ENCODE data around the gene MGP. TPM values are rescaled to one million over a fixed set of nuclear protein-coding genes. Genes with fewer than 3 reads are reported as not detected.

The MGP gene
- total and polyA plus RNA-seq, 2 of the 8 experiments (the other 6 are each of a cell fraction or from before 2014, with no cell fraction given), result not detected

DNA sequence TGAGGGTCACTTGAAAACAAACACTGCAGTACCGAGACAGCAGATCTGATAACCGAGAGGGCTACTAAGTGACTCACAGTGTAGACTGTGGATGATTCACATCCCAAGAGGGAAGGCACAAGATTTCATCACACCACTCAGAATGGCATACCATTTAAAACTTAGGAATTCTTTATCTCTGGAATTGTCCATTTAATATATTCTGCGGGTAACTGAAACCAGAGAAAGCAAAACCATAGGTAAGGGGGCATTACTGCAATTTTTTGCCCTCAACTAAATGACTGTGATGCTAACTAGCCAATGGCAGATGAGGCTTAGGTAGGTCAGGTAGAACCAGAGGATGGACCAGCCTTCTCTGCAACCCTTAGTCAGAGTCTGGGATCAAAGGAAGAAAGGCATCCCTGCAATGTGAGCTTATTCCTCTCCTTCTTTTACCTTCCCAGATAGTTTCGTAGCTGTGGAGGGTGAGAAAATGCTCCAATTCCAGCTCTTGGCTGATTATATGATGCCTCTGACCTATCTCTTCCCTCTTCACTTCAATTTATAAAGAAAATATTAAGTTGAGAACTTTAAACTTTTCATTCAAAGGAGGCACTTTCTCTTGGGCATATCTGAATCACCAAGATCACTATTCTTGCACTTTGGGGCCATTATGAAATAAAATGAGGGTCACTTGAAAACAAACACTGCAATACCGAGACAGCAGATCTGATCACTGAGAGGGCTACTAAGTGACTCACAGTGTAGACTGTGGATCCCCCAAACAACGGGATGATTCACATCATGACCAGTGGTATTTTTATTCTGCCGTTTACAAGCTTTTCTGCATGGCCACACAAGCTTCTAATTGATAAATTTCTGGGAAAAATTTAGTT, 49.1 kb downstream of the MGP start (continued):
- TF ChIP-seq, protein P1, sequence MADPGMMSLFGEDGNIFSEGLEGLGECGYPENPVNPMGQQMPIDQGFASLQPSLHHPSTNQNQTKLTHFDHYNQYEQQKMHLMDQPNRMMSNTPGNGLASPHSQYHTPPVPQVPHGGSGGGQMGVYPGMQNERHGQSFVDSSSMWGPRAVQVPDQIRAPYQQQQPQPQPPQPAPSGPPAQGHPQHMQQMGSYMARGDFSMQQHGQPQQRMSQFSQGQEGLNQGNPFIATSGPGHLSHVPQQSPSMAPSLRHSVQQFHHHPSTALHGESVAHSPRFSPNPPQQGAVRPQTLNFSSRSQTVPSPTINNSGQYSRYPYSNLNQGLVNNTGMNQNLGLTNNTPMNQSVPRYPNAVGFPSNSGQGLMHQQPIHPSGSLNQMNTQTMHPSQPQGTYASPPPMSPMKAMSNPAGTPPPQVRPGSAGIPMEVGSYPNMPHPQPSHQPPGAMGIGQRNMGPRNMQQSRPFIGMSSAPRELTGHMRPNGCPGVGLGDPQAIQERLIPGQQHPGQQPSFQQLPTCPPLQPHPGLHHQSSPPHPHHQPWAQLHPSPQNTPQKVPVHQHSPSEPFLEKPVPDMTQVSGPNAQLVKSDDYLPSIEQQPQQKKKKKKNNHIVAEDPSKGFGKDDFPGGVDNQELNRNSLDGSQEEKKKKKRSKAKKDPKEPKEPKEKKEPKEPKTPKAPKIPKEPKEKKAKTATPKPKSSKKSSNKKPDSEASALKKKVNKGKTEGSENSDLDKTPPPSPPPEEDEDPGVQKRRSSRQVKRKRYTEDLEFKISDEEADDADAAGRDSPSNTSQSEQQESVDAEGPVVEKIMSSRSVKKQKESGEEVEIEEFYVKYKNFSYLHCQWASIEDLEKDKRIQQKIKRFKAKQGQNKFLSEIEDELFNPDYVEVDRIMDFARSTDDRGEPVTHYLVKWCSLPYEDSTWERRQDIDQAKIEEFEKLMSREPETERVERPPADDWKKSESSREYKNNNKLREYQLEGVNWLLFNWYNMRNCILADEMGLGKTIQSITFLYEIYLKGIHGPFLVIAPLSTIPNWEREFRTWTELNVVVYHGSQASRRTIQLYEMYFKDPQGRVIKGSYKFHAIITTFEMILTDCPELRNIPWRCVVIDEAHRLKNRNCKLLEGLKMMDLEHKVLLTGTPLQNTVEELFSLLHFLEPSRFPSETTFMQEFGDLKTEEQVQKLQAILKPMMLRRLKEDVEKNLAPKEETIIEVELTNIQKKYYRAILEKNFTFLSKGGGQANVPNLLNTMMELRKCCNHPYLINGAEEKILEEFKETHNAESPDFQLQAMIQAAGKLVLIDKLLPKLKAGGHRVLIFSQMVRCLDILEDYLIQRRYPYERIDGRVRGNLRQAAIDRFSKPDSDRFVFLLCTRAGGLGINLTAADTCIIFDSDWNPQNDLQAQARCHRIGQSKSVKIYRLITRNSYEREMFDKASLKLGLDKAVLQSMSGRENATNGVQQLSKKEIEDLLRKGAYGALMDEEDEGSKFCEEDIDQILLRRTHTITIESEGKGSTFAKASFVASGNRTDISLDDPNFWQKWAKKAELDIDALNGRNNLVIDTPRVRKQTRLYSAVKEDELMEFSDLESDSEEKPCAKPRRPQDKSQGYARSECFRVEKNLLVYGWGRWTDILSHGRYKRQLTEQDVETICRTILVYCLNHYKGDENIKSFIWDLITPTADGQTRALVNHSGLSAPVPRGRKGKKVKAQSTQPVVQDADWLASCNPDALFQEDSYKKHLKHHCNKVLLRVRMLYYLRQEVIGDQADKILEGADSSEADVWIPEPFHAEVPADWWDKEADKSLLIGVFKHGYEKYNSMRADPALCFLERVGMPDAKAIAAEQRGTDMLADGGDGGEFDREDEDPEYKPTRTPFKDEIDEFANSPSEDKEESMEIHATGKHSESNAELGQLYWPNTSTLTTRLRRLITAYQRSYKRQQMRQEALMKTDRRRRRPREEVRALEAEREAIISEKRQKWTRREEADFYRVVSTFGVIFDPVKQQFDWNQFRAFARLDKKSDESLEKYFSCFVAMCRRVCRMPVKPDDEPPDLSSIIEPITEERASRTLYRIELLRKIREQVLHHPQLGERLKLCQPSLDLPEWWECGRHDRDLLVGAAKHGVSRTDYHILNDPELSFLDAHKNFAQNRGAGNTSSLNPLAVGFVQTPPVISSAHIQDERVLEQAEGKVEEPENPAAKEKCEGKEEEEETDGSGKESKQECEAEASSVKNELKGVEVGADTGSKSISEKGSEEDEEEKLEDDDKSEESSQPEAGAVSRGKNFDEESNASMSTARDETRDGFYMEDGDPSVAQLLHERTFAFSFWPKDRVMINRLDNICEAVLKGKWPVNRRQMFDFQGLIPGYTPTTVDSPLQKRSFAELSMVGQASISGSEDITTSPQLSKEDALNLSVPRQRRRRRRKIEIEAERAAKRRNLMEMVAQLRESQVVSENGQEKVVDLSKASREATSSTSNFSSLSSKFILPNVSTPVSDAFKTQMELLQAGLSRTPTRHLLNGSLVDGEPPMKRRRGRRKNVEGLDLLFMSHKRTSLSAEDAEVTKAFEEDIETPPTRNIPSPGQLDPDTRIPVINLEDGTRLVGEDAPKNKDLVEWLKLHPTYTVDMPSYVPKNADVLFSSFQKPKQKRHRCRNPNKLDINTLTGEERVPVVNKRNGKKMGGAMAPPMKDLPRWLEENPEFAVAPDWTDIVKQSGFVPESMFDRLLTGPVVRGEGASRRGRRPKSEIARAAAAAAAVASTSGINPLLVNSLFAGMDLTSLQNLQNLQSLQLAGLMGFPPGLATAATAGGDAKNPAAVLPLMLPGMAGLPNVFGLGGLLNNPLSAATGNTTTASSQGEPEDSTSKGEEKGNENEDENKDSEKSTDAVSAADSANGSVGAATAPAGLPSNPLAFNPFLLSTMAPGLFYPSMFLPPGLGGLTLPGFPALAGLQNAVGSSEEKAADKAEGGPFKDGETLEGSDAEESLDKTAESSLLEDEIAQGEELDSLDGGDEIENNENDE (IDR thresholded peaks at IDR 0.05; ENCODE audit: insufficient replicate concordance, low read length), result no peak
- TF ChIP-seq MAFK (IDR thresholded peaks at IDR 0.05; ENCODE audit: low read depth, low read length), result no peak
- TF ChIP-seq SUZ12 (IDR thresholded peaks at IDR 0.05; ENCODE audit: low read length), result no peak
- no peak for TF ChIP-seq CHD1 (IDR thresholded peaks at IDR 0.05; ENCODE audit: low read depth, low read length)
- TF ChIP-seq EZH2 (IDR thresholded peaks at IDR 0.05; ENCODE audit: low read depth, low read length, severe bottlenecking), result no peak
- TF ChIP-seq POLR2AphosphoS5 (IDR thresholded peaks at IDR 0.05; ENCODE audit: low read depth, low read length), result no peak
- no peak for TF ChIP-seq KDM5A (IDR thresholded peaks at IDR 0.05; ENCODE audit: low read length)
- no peak for TF ChIP-seq CREB1 (IDR thresholded peaks at IDR 0.05)
- TF ChIP-seq, protein P2, sequence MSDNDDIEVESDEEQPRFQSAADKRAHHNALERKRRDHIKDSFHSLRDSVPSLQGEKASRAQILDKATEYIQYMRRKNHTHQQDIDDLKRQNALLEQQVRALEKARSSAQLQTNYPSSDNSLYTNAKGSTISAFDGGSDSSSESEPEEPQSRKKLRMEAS (IDR thresholded peaks at IDR 0.05), result no peak
- no peak for TF ChIP-seq SP1 (IDR thresholded peaks at IDR 0.05; ENCODE audit: low read depth, low read length)
- no peak for TF ChIP-seq BCL11A (IDR thresholded peaks at IDR 0.05; ENCODE audit: low read depth in 2 of 2, low read length in 2 of 2)

Data from H1 (cell line).